Sigmoid colon (tissue), 4 donors: ENCODE data around the gene ZNF619.

Experiments used
- CTCF ChIP-seq, 4 experiments: fragments of 450-650 bp in 3 of 4; fragments of 200-600 bp in 1 of 4; IDR thresholded peaks; one replicate each; pipeline ENCODE4 v1.5.1; 2016 to 2019; ENCODE audit warnings: antibody characterized with exemption in 4 of 4, mild to moderate bottlenecking in 3 of 4, moderate library complexity in 2 of 4
- EP300 ChIP-seq, 4 donors: sonication (generic); formaldehyde crosslinking; IDR thresholded peaks; one replicate each; pipeline ENCODE4 v1.6.1; 2017; ENCODE audit warnings: antibody characterized with exemption in 4 of 4
- POLR2A ChIP-seq, 2 donors: fragments of 450-650 bp; IDR thresholded peaks; one replicate each; pipeline ENCODE4 v1.6.1; 2016; ENCODE audit warnings: antibody characterized with exemption in 2 of 2, mild to moderate bottlenecking in 2 of 2, moderate library complexity in 2 of 2
- POLR2AphosphoS5 ChIP-seq, 4 donors: sonication (generic); formaldehyde crosslinking; IDR thresholded peaks; one replicate each; pipeline ENCODE4 v1.6.1; 2017; ENCODE audit warnings: antibody characterized with exemption in 4 of 4

GRCh38 chr3:40523781-40524180 lies 46.9 kb downstream of the ZNF619 start:
- TF ChIP-seq POLR2AphosphoS5 (IDR thresholded peaks at IDR 0.05) (no peak), CTCF (IDR thresholded peaks at IDR 0.05) (no peak), EP300 (IDR thresholded peaks at IDR 0.05) (no peak), POLR2A (IDR thresholded peaks at IDR 0.05) (no peak)
